H1 (cell line): ENCODE data around the gene TCF7L2. TPM values are rescaled to one million over a fixed set of nuclear protein-coding genes. Genes with fewer than 3 reads are reported as not detected.

Experiments
- BACH1 ChIP-seq: IDR thresholded peaks from 2 replicates; pipeline ENCODE4 v1.6.1; 2012; ENCODE audit warnings: low read length, improper control_type of control experiment
- CHD7 ChIP-seq: fragments of 300-600 bp; sonication (generic); IDR thresholded peaks from 2 replicates; pipeline ENCODE4 v1.7.1; 2012; ENCODE audit warnings: low read length, moderate library complexity, mild to moderate bottlenecking, inconsistent platforms; ENCODE audit not compliant: insufficient replicate concordance
- CTBP2 ChIP-seq: IDR thresholded peaks from 2 replicates; pipeline ENCODE4 v1.7.0; 2011; ENCODE audit warnings: borderline replicate concordance, mild to moderate bottlenecking, moderate library complexity, mixed read lengths, low read length; ENCODE audit not compliant: insufficient read depth, insufficient read length
- KDM4A ChIP-seq: IDR thresholded peaks from one replicate; pipeline ENCODE4 v1.7.1; 2012; ENCODE audit warnings: low read depth, mild to moderate bottlenecking, moderate library complexity, low read length, inconsistent platforms; ENCODE audit not compliant: severe bottlenecking
- RXRA ChIP-seq: IDR thresholded peaks from 2 replicates; pipeline ENCODE4 v1.6.1; 2011; ENCODE audit warnings: low read depth, mild to moderate bottlenecking, low read length, moderate library complexity; ENCODE audit not compliant: insufficient read depth
- polyA plus RNA-seq, 7 experiments: library from polyadenylated mRNA; depleted of rRNA in 3 of 7; stranded (reverse) in 5 of 7; unstranded in 2 of 7; fragments of >200 nt in 5 of 7; fragments of 200-250 nt in 2 of 7; gene quantifications; 1 replicate in 5 of 7; 2 replicates in 1 of 7; 4 replicates in 1 of 7; pipeline versions ENCODE4 v1.2.1 to v1.2.3, GENCODE V29; 2011 to 2013; ENCODE audit warnings: missing spikeins in 2 of 7, mixed read lengths in 2 of 7
- total RNA-seq: library from RNA; stranded (reverse); fragmentation: NEBNext Ultra II Directional; extraction: Animal tissue kit (Norgen Biotek cat#: 25700); gene quantifications from 2 replicates; pipeline ENCODE4 v1.2.1, GENCODE V29; 2021

TCF7L2 gene
- total and polyA plus RNA-seq, 2 of the 8 experiments (the other 6 are each of a cell fraction or from before 2014, with no cell fraction given): 33.9 to 67.3 TPM

- TF ChIP-seq CHD7: no peak
- TF ChIP-seq CTBP2: no peak
- no peak for TF ChIP-seq RXRA
- no peak for TF ChIP-seq BACH1
- no peak for TF ChIP-seq KDM4A
Observed at GRCh38 chr10:113126229-113127201, 176.5 kb downstream of the TCF7L2 start (continued).
